Effector memory CD8-positive, alpha-beta T cell (primary cell): ENCODE measurements around the gene ALK.

Experiments used
- ATAC-seq: fragments of 150-1000 bp; cut with Tn5 transposase; replicated peaks from 2 replicates; pipeline ENCODE4 v1.10.0; 2021; ENCODE audit warnings: mild to moderate bottlenecking, moderate library complexity
- DNase-seq, 3 experiments: peaks; one replicate each; pipeline ENCODE4 v3.0.0; 2021
- H3K27ac Mint-ChIP-seq, 2 donors: one replicate each; pipeline ENCODE4 v1.8.0; 2022; ENCODE audit warnings: mild to moderate bottlenecking in 2 of 2, mixed read lengths in 2 of 2, moderate library complexity in 2 of 2
- H3K27me3 Mint-ChIP-seq, 2 donors: one replicate each; pipeline ENCODE4 v1.8.0; 2022; ENCODE audit warnings: mixed read lengths in 2 of 2
- H3K36me3 Mint-ChIP-seq: one replicate; pipeline ENCODE4 v1.8.0; 2022; ENCODE audit warnings: mild to moderate bottlenecking, moderate library complexity, mixed read lengths; ENCODE audit not compliant: insufficient read depth
- H3K4me1 Mint-ChIP-seq, 2 donors: one replicate each; pipeline ENCODE4 v1.8.0; 2022; ENCODE audit warnings: low read depth in 2 of 2, mixed read lengths in 2 of 2
- H3K4me3 Mint-ChIP-seq, 2 donors: one replicate each; pipeline ENCODE4 v1.8.0; 2022; ENCODE audit warnings: mild to moderate bottlenecking in 2 of 2, mixed read lengths in 2 of 2, moderate library complexity in 2 of 2
- H3K9me3 Mint-ChIP-seq, 2 donors: one replicate each; pipeline ENCODE4 v1.8.0; 2022; ENCODE audit warnings: mixed read lengths in 2 of 2

The ALK gene

GRCh38 chr2:29749041-29749440 is 172.3 kb downstream of the ALK start:
- ATAC-seq: no peak

DNA sequence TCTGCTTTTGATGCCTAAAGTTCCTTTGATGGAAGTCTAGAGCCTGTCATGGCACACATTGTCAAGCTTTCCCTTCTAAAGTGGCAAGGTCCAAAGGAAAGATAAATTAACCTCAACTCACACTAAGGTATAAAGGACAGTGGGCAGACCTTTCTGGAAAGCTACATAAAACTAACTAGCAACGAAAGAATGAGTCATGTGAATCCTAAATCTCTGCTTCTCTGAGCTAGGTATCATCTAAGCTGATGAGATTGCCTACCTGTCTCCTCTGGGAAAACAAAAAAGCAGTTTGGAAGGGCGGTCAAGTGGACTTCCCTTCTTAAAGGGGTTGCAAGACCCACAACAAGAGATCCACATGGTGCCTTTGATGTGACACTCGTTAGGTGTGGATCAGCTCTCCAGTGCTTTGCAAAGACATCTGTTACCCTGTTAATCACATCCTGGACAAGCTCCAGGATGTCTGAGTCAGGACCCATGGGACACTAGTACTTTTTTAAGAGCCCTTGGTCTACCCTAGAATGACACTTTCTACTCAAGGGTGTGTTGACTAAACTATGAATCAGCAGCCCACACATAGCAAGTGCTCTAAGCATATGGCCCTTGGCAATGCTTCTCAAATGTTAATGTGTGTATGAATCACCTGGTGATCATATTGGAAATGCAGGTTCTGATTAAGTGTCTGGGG is 173.5 kb downstream of the ALK start:
- DNase-seq (no peak), ATAC-seq (no peak)
- Mint-ChIP-seq H3K4me1 (no peaks in the 10 kb centered on the region), H3K36me3 (no peaks in the 10 kb centered on the region), H3K4me3 (no peak overlapping the region), H3K9me3 (no peaks in the 10 kb centered on the region), H3K27ac (no peak overlapping the region), H3K27me3 (peaks cover 9 to 26% of the 10 kb centered on the region in 2 donors)

More at GRCh38 chr2:29749041-29749440, 172.3 kb downstream of the ALK start:
- H3K36me3 Mint-ChIP-seq: no peaks in the 10 kb centered on the region
- peaks cover 7 to 30% of the 10 kb centered on the region in 2 donors for H3K27me3 Mint-ChIP-seq
- H3K4me1 Mint-ChIP-seq: no peaks in the 10 kb centered on the region
- no peak for DNase-seq
- H3K9me3 Mint-ChIP-seq: no peaks in the 10 kb centered on the region
- H3K27ac Mint-ChIP-seq: no peak overlapping the region
- no peak overlapping the region for H3K4me3 Mint-ChIP-seq

DNA sequence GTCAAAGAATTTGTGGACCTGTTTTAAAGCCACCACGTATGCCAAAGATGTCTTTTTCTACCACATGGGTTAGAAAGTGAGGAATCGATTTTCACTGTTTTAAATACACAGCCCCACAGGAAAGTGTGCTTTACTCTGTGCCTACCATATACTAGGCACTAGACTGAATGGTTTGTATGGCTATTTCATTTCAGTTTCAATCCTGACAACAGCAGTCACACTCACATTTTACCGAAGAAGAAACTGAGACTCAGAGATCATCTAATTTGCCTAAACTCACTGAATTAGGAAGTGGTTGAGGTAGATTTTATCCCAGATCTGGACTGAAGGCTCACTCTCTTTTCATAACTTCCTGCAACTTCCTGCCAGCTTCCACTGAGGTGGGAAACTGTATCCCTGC is 176.4 kb downstream of the ALK start:
- Mint-ChIP-seq H3K4me1 (no peaks in the 10 kb centered on the region), H3K9me3 (no peaks in the 10 kb centered on the region), H3K27ac (no peak overlapping the region), H3K36me3 (no peaks in the 10 kb centered on the region), H3K4me3 (no peak overlapping the region), H3K27me3 (peaks cover 9 to 22% of the 10 kb centered on the region in 2 donors)
- ATAC-seq (no peak), DNase-seq (no peak)

GRCh38 chr2:29743516-29743915 is 177.9 kb downstream of the ALK start:
- H3K36me3 Mint-ChIP-seq: no peaks in the 10 kb centered on the region
- H3K27ac Mint-ChIP-seq: no peak overlapping the region
- H3K4me3 Mint-ChIP-seq: no peak overlapping the region
- DNase-seq (no peak), ATAC-seq (no peak)
- H3K9me3 Mint-ChIP-seq: no peaks in the 10 kb centered on the region
- H3K4me1 Mint-ChIP-seq: no peaks in the 10 kb centered on the region
- peaks cover 12 to 26% of the 10 kb centered on the region in 2 donors for H3K27me3 Mint-ChIP-seq

DNA sequence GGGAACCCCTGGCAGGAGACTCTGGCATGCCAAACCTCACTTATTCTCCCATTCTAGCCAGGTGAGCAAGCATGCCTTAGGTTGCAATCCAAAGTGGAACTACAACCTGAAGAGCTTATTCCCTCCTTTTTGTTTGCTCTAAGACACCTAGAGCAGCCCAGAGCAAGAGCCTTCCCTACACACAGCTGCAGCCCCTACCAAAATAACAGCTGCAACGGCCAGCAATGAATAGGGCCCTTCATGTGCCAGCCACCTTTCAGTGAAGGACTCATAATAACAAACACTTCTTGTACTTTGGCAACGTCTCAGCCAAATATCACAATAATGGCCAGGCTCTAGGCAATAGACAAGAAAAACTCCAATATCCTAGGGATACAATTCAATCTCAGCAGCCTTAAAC is 178.7 kb downstream of the ALK start:
- Mint-ChIP-seq H3K4me1 (no peaks in the 10 kb centered on the region), H3K27ac (no peak overlapping the region), H3K4me3 (no peak overlapping the region), H3K27me3 (peaks cover 18 to 32% of the 10 kb centered on the region in 2 donors), H3K9me3 (no peaks in the 10 kb centered on the region), H3K36me3 (no peaks in the 10 kb centered on the region)
- DNase-seq: no peak
- ATAC-seq: no peak

GRCh38 chr2:29741132-29741531 is 180.3 kb downstream of the ALK start:
- no peaks in the 10 kb centered on the region for H3K36me3 Mint-ChIP-seq
- DNase-seq (no peak), ATAC-seq (no peak)
- no peaks in the 10 kb centered on the region for H3K4me1 Mint-ChIP-seq
- no peak overlapping the region for H3K4me3 Mint-ChIP-seq
- no peak overlapping the region for H3K27ac Mint-ChIP-seq
- H3K9me3 Mint-ChIP-seq: no peaks in the 10 kb centered on the region
- peaks cover 25 to 30% of the 10 kb centered on the region in 2 donors for H3K27me3 Mint-ChIP-seq

DNA sequence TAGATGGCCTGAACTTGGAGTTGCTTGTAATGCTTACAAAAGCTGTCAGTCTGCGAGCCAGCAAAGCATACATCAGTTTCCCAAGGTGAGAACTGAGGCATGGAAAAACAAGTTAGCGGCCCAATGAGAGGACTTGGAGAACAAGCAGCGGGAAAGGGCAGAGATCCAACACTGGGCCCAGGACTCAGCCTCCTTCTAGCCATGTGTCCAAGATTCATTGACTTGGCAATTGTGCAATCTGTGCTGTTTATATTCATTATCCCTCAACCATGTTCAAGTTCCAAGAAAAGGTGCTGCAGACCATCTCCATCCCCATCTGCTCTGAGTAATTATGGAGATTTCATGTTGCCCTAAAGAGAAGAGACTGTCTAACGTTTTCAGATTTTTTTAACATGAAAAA is 187.4 kb downstream of the ALK start:
- Mint-ChIP-seq H3K27me3 (peaks cover 39 to 63% of the 10 kb centered on the region in 2 donors), H3K27ac (no peak overlapping the region), H3K9me3 (no peaks in the 10 kb centered on the region), H3K4me3 (no peak overlapping the region), H3K36me3 (no peaks in the 10 kb centered on the region), H3K4me1 (peaks cover 0 to 2% of the 10 kb centered on the region in 2 donors)
- ATAC-seq: no peak
- DNase-seq: no peak

DNA sequence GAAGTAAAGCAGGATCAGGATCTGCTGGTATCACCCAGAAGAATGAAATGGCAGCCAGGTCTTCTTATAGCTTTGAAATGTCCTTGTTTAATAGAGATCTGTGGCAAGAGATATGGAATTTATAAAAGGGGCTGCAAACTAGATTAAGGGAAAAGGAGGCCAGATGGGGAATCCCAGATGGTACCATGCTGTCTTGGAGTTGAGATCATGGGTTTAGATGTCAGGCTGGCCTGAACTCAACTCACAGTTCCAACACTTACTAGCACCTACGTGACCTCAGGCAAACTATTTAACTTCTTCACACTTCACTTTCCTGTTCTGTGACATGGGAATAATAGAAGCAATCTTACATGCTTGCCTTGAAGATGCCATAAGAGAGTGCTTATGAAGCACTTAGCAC is 188.2 kb downstream of the ALK start:
- peaks cover 0 to 2% of the 10 kb centered on the region in 2 donors for H3K4me1 Mint-ChIP-seq
- H3K36me3 Mint-ChIP-seq: no peaks in the 10 kb centered on the region
- H3K4me3 Mint-ChIP-seq: no peak overlapping the region
- no peak for ATAC-seq
- no peak overlapping the region for H3K27ac Mint-ChIP-seq
- H3K9me3 Mint-ChIP-seq: no peaks in the 10 kb centered on the region
- H3K27me3 Mint-ChIP-seq: peaks cover 41 to 64% of the 10 kb centered on the region in 2 donors
- no peak for DNase-seq

- Mint-ChIP-seq H3K9me3 (no peaks in the 10 kb centered on the region), H3K27me3 (peaks cover 32 to 58% of the 10 kb centered on the region in 2 donors), H3K36me3 (no peaks in the 10 kb centered on the region), H3K4me3 (no peak overlapping the region), H3K4me1 (peaks cover 0 to 2% of the 10 kb centered on the region in 2 donors), H3K27ac (no peak overlapping the region)
- no peak for DNase-seq
- no peak for ATAC-seq
These were observed 189.4 kb downstream of the ALK start for GRCh38 chr2:29731948-29732347.

DNA sequence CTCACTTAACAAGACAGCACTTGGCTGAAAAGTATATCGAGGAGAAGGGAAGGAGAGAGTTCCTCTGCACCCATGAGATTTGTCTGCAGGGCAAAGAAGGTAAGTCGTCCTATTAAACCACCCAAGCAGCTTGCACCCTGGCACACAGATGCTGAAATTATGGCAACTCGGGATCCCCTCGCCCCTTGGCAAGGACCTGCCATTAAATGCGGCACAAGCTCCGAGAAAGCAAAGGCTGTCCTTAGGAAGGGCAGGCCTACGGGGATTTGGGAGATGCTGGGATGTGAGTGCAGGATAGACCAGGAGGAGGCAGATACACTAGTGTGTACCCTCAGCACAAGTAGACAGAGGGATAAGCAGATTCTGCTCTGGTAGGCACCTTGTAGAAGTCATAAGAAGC is 191.5 kb downstream of the ALK start:
- Mint-ChIP-seq H3K4me1 (peaks cover 0 to 2% of the 10 kb centered on the region in 2 donors), H3K36me3 (no peaks in the 10 kb centered on the region), H3K9me3 (no peaks in the 10 kb centered on the region), H3K4me3 (no peak overlapping the region), H3K27ac (no peak overlapping the region), H3K27me3 (peaks cover 41 to 72% of the 10 kb centered on the region in 2 donors)
- DNase-seq (no peak), ATAC-seq (no peak)

GRCh38 chr2:29729401-29729800 is 192.0 kb downstream of the ALK start:
- H3K4me3 Mint-ChIP-seq: no peak overlapping the region
- DNase-seq (no peak), ATAC-seq (no peak)
- H3K36me3 Mint-ChIP-seq: no peaks in the 10 kb centered on the region
- no peaks in the 10 kb centered on the region for H3K9me3 Mint-ChIP-seq
- H3K4me1 Mint-ChIP-seq: peaks cover 0 to 2% of the 10 kb centered on the region in 2 donors
- peaks cover 41 to 73% of the 10 kb centered on the region in 2 donors for H3K27me3 Mint-ChIP-seq
- H3K27ac Mint-ChIP-seq: no peak overlapping the region

DNA sequence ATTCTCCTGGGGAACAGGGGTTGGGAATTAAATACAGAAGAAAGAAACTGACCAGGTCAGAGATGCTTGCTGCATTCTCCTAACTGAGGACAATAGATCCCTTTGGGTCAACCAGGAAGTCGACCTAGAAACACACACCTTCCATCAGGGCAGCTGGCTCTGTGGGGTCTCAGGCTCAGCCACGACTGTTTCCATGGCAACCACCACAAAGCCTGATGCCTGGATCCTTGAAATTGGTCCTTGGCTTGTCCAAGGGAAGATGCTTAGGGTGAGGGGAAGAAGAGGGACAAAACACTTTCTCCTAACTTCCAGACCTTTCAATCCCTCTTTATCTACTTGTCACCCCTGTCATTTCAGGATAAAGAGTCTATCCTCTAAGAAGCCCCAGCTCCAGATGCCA is 194.4 kb downstream of the ALK start:
- Mint-ChIP-seq H3K4me1 (peaks cover 0 to 2% of the 10 kb centered on the region in 2 donors), H3K9me3 (no peaks in the 10 kb centered on the region), H3K27ac (no peak overlapping the region), H3K36me3 (no peaks in the 10 kb centered on the region), H3K4me3 (no peak overlapping the region), H3K27me3 (peaks cover 38 to 62% of the 10 kb centered on the region in 2 donors)
- ATAC-seq (no peak), DNase-seq (no peak)

DNA sequence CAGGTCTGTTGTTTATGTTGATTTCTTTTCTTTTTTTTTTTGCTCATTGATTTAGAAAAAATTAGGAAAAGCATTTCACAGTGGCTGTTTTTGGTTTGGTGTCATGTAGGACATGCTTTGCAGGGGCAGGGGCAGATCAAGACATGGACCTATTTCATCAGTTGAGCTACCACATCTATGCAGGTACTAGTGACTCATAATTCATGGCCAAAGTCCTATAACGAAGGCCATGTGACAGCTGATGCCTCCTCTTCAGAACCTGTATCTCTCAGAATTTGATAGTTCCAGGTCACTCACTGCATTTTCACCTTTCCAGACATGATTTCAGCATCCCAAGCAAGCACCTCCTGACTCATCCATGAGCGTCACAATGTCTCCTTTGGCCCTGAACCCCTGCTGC is 195.8 kb downstream of the ALK start:
- no peak for ATAC-seq
- DNase-seq: no peak
- Mint-ChIP-seq H3K27ac (no peak overlapping the region), H3K36me3 (no peaks in the 10 kb centered on the region), H3K4me3 (no peak overlapping the region), H3K9me3 (no peaks in the 10 kb centered on the region), H3K4me1 (peaks cover 0 to 2% of the 10 kb centered on the region in 2 donors), H3K27me3 (peaks cover 38 to 55% of the 10 kb centered on the region in 2 donors)

DNA sequence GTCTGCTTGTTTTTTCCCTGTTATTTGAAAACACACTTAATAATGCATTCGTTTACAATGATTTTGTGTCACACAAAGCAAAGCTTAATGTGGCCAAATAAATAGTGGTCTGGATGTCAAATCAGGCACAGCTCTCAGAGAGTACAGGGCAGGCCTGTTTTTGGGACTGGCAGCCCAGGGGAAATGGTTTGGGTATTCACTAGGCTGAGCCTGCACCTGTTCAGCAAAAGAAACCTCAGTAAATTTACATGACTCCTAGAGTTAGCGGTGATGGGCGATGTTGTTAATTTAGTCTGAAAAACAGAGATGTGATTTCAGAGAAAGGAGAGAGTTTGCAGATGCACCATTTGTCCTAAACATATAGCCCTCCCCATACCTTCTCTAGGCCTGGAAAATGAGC is 197.1 kb downstream of the ALK start:
- no peak overlapping the region for H3K27ac Mint-ChIP-seq
- no peaks in the 10 kb centered on the region for H3K36me3 Mint-ChIP-seq
- ATAC-seq (no peak), DNase-seq (no peak)
- no peaks in the 10 kb centered on the region for H3K4me1 Mint-ChIP-seq
- H3K4me3 Mint-ChIP-seq: no peak overlapping the region
- peaks cover 36 to 41% of the 10 kb centered on the region in 2 donors for H3K27me3 Mint-ChIP-seq
- H3K9me3 Mint-ChIP-seq: no peaks in the 10 kb centered on the region
